ENCODE results near the gene TMEM141.

TMEM141 gene

DNA sequence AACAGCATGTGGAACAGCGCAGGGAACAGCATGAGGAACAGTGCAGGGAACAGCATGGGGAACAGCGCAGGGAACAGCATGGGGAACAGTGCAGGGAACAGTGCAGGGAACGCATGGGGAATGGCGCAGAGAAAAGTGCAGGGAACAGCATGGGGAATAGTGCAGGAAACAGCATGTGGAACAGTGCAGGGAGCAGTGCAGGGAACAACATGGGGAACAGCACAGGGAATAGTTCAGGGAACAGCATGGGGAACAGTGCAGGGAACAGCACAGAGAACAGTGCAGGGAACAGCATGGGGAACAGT, 35.1 kb upstream of the TMEM141 start:
- Histone ChIP-seq H3K9ac (ENCODE audit: low read depth, low read length, poor library complexity, severe bottlenecking) (no peak overlapping the region), H3K79me2 (ENCODE audit: insufficient read depth, low read length) (no peaks in the 10 kb centered on the region), H3K4me1 (ENCODE audit: insufficient read depth, low read length, poor library complexity, severe bottlenecking) (no peaks in the 10 kb centered on the region)

DNA sequence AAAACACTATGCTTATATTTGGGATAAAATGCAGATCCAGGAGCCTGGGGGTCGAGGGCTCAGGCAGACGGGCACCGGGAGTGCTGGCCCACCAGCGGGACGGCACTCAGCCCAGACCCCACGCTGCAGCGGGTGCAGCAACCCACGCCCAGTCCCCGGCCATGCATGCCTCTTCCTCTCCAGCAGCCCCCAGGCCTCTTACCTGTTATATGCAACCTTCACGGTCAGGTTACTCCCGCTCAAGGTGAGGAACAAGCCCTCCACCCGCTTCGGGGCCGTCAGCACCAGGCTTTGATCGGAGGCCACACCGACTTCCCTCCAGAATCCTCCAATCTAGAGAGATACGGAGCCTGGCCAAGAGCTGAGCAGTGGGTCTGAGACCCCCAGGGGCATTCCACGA, 34.3 kb upstream of the TMEM141 start:
- Histone ChIP-seq H3K9me3 (ENCODE audit: insufficient read depth, low read depth, low read length) (0 out of 2 replicates have a peak, but pooled peaks cover 2% of the 10 kb centered on the region), H4K20me1 (ENCODE audit: insufficient read depth, low read length, poor library complexity, severe bottlenecking) (no peaks in the 10 kb centered on the region), H3K79me2 (ENCODE audit: insufficient read depth, low read length) (no peaks in the 10 kb centered on the region), H3K4me2 (ENCODE audit: low read depth, low read length, poor library complexity, severe bottlenecking) (no peak overlapping the region), H3K9ac (ENCODE audit: low read depth, low read length, poor library complexity, severe bottlenecking) (no peak overlapping the region), H3K36me3 (ENCODE audit: insufficient read depth, low read length) (no peaks in the 10 kb centered on the region), H3K9me2 (replicated peaks; ENCODE audit: low read depth, low read length) (no peaks in the 10 kb centered on the region), H3F3A (ENCODE audit: low read depth) (no peaks in the 10 kb centered on the region), H3K27me3 (ENCODE audit: insufficient read depth, low read length, poor library complexity, severe bottlenecking) (no peaks in the 10 kb centered on the region), H3K4me3 (ENCODE audit: low read length, poor library complexity, severe bottlenecking) (no peak overlapping the region), H2AFZ (ENCODE audit: low read length) (no peak overlapping the region), H3K4me1 (ENCODE audit: insufficient read depth, low read length, poor library complexity, severe bottlenecking) (no peaks in the 10 kb centered on the region)
- TF ChIP-seq EZH2phosphoT487 (IDR thresholded peaks at IDR 0.05; ENCODE audit: borderline replicate concordance) = no peak
- TF ChIP-seq, protein P1, sequence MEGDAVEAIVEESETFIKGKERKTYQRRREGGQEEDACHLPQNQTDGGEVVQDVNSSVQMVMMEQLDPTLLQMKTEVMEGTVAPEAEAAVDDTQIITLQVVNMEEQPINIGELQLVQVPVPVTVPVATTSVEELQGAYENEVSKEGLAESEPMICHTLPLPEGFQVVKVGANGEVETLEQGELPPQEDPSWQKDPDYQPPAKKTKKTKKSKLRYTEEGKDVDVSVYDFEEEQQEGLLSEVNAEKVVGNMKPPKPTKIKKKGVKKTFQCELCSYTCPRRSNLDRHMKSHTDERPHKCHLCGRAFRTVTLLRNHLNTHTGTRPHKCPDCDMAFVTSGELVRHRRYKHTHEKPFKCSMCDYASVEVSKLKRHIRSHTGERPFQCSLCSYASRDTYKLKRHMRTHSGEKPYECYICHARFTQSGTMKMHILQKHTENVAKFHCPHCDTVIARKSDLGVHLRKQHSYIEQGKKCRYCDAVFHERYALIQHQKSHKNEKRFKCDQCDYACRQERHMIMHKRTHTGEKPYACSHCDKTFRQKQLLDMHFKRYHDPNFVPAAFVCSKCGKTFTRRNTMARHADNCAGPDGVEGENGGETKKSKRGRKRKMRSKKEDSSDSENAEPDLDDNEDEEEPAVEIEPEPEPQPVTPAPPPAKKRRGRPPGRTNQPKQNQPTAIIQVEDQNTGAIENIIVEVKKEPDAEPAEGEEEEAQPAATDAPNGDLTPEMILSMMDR (conservative IDR thresholded peaks at IDR 0.05; ENCODE audit: low read length) = no peak

More for the DNA sequence above, 35.1 kb upstream of the TMEM141 start:
- H3K9me2 ChIP-seq (replicated peaks; ENCODE audit: low read depth, low read length) = no peaks in the 10 kb centered on the region
- H3F3A ChIP-seq (ENCODE audit: low read depth) = no peaks in the 10 kb centered on the region
- H3K9me3 ChIP-seq (ENCODE audit: insufficient read depth, low read depth, low read length) = peaks cover 9% of the 10 kb centered on the region; the same call in 1 of the 2 replicates
- no peaks in the 10 kb centered on the region for H3K27me3 ChIP-seq (ENCODE audit: insufficient read depth, low read length, poor library complexity, severe bottlenecking)
- no peak overlapping the region for H3K4me3 ChIP-seq (ENCODE audit: low read length, poor library complexity, severe bottlenecking)
- no peak for TF ChIP-seq EZH2phosphoT487 (IDR thresholded peaks at IDR 0.05; ENCODE audit: borderline replicate concordance)
- TF ChIP-seq, protein P1 (conservative IDR thresholded peaks at IDR 0.05; ENCODE audit: low read length) = no peak
- no peak overlapping the region for H3K4me2 ChIP-seq (ENCODE audit: low read depth, low read length, poor library complexity, severe bottlenecking)
- no peaks in the 10 kb centered on the region for H3K36me3 ChIP-seq (ENCODE audit: insufficient read depth, low read length)
- no peak overlapping the region for H2AFZ ChIP-seq (ENCODE audit: low read length)
- no peaks in the 10 kb centered on the region for H4K20me1 ChIP-seq (ENCODE audit: insufficient read depth, low read length, poor library complexity, severe bottlenecking)

DNA sequence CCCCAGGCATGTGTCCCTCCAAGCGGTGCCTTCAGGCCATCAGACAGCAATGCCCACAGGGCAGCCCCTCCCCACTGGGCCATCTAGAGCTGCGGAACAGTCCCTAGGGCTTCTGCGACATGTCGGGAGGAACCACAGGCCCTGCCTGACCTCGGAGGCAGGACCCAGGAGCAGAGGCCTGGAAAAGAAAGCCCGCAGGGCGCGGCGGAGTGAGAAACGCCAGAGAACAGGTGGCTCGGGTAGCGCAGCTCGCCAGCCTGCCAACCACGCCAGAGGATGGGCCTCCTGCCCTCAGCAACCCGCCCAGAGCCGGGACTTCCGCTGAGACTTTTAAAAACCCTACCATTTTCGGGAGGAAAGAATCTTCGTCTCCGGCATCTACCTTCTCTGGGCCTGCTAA, 33.8 kb upstream of the TMEM141 start:
- H3K4me2 ChIP-seq (ENCODE audit: low read depth, low read length, poor library complexity, severe bottlenecking) = no peak overlapping the region
- TF ChIP-seq, protein P1 (conservative IDR thresholded peaks at IDR 0.05; ENCODE audit: low read length) = no peak
- TF ChIP-seq EZH2phosphoT487 (IDR thresholded peaks at IDR 0.05; ENCODE audit: borderline replicate concordance) = no peak

More for the DNA sequence above, 33.8 kb upstream of the TMEM141 start:
- Histone ChIP-seq H3K4me3 (ENCODE audit: low read length, poor library complexity, severe bottlenecking) (no peak overlapping the region), H2AFZ (ENCODE audit: low read length) (no peak overlapping the region), H3F3A (ENCODE audit: low read depth) (no peaks in the 10 kb centered on the region), H3K27me3 (ENCODE audit: insufficient read depth, low read length, poor library complexity, severe bottlenecking) (no peaks in the 10 kb centered on the region), H4K20me1 (ENCODE audit: insufficient read depth, low read length, poor library complexity, severe bottlenecking) (no peaks in the 10 kb centered on the region), H3K9me2 (replicated peaks; ENCODE audit: low read depth, low read length) (no peaks in the 10 kb centered on the region), H3K36me3 (ENCODE audit: insufficient read depth, low read length) (no peaks in the 10 kb centered on the region), H3K79me2 (ENCODE audit: insufficient read depth, low read length) (no peaks in the 10 kb centered on the region), H3K9ac (ENCODE audit: low read depth, low read length, poor library complexity, severe bottlenecking) (no peak overlapping the region), H3K9me3 (ENCODE audit: insufficient read depth, low read depth, low read length) (no peaks in the 10 kb centered on the region), H3K4me1 (ENCODE audit: insufficient read depth, low read length, poor library complexity, severe bottlenecking) (no peaks in the 10 kb centered on the region)
